Natural killer cell (primary cell): ENCODE measurements around the gene KCNS3. TPM values are rescaled to one million over a fixed set of nuclear protein-coding genes. Genes with fewer than 3 reads are reported as not detected.

Experiments
- ATAC-seq, 3 donors: fragments of 150-1000 bp in 2 of 3; fragments of 200-7000 bp in 1 of 3; cut with Tn5 transposase; 1 replicate in 1 of 3; 2 replicates in 2 of 3; pipeline ENCODE4 v1.10.0; 2021; ENCODE audit warnings: mild to moderate bottlenecking in 2 of 3, moderate library complexity in 2 of 3
- DNase-seq, 2 donors: peaks; one replicate each; pipeline versions ENCODE4 v3.0.0 to v3.0.0-alpha.2; 2013 to 2021; ENCODE audit warnings: mixed read lengths in 1 of 2
- H3K27ac ChIP-seq: one replicate; pipeline ENCODE4 v1.5.1; 2013; ENCODE audit warnings: mild to moderate bottlenecking, low read length
- H3K27me3 ChIP-seq: one replicate; pipeline ENCODE4 v1.6.1; 2013; ENCODE audit warnings: low read length; ENCODE audit not compliant: control insufficient read depth, insufficient read depth
- H3K36me3 ChIP-seq: one replicate; pipeline ENCODE4 v1.6.1; 2013; ENCODE audit warnings: low read length; ENCODE audit not compliant: control insufficient read depth, insufficient read depth
- H3K4me1 ChIP-seq: one replicate; pipeline ENCODE4 v1.6.1; 2013; ENCODE audit warnings: low read length; ENCODE audit not compliant: control insufficient read depth, insufficient read depth
- H3K4me3 ChIP-seq: one replicate; pipeline ENCODE4 v1.5.1; 2013; ENCODE audit warnings: low read length
- H3K9me3 ChIP-seq: one replicate; pipeline ENCODE4 v1.6.1; 2013; ENCODE audit warnings: low read length; ENCODE audit not compliant: control insufficient read depth, insufficient read depth
- H3K27ac Mint-ChIP-seq, 2 donors: one replicate each; pipeline ENCODE4 v1.8.0; 2022; ENCODE audit warnings: mild to moderate bottlenecking in 2 of 2, mixed read lengths in 2 of 2, moderate library complexity in 1 of 2
- H3K27me3 Mint-ChIP-seq, 2 donors: one replicate each; pipeline ENCODE4 v1.8.0; 2022; ENCODE audit warnings: low read depth in 2 of 2, mixed read lengths in 2 of 2
- H3K36me3 Mint-ChIP-seq: one replicate; pipeline ENCODE4 v1.8.0; 2022; ENCODE audit warnings: mixed read lengths
- H3K4me1 Mint-ChIP-seq, 2 donors: one replicate each; pipeline ENCODE4 v1.8.0; 2022; ENCODE audit warnings: mixed read lengths in 2 of 2
- H3K4me3 Mint-ChIP-seq: one replicate; pipeline ENCODE4 v1.8.0; 2022; ENCODE audit warnings: mild to moderate bottlenecking, moderate library complexity, mixed read lengths
- H3K9me3 Mint-ChIP-seq, 2 donors: one replicate each; pipeline ENCODE4 v1.8.0; 2022; ENCODE audit warnings: mixed read lengths in 2 of 2
- CTCF ChIP-seq: fragments of 200-600 bp; IDR thresholded peaks from one replicate; pipeline ENCODE4 v1.8.0; 2022; ENCODE audit warnings: antibody characterized with exemption
- WGBS: methylation state at CpG from one replicate; pipeline ENCODE4 v1.1.7; 2013; ENCODE audit warnings: missing lambda C conversion rate; ENCODE audit not compliant: insufficient coverage; 5-methylcytosine and 5-hydroxymethylcytosine counted together
- intact Hi-C: fragments of 100-400 bp; cut with micrococcal nuclease; formaldehyde crosslinking; loops from one replicate; pipeline ENCODE4 v1.14.2; 2022
- total RNA-seq, 4 donors: library from RNA; stranded (reverse); fragments of 120-200 nt in 1 of 4; gene quantifications; one replicate each; pipeline versions ENCODE4 v1.2.3 to v1.2.4, GENCODE V29; 2013 to 2022

Gene KCNS3
- total RNA-seq, 3 donors from 2014 or later (not counting 1 experiment from before 2014, with no cell fraction given) = not detected

GRCh38 chr2:17839959-17840358 is 38.5 kb upstream of the KCNS3 start:
- H3K27ac Mint-ChIP-seq = no peak overlapping the region
- no peak overlapping the region for H3K4me3 Mint-ChIP-seq
- DNase-seq = no peak

DNA sequence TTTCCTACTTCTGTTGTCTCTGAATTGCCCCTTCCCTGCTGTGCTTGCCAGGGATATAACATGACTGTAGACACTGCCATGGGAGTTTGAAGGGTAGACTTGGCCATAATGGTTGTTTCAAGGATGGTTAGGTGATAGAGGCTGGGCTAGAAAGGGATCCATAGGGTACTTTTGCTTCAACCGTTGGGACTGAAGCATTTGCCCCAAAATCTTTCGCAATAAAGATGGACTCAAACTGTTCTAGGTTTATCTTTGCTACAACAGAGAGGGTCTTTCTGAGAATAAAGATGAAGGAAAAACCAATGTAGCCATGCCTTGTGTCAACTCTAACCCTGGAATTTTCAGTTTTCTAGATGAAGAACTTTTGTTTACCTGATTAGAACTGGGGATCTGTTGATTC is 35.0 kb upstream of the KCNS3 start:
- no peaks in the 10 kb centered on the region for H3K4me1 Mint-ChIP-seq
- DNase-seq = no peak
- H3K9me3 ChIP-seq = no peaks in the 10 kb centered on the region
- no peak overlapping the region for H3K4me3 ChIP-seq
- no peaks in the 10 kb centered on the region for H3K9me3 Mint-ChIP-seq
- H3K4me3 Mint-ChIP-seq = no peak overlapping the region
- ATAC-seq = no peak
- H3K36me3 ChIP-seq = no peaks in the 10 kb centered on the region
- no peaks in the 10 kb centered on the region for H3K36me3 Mint-ChIP-seq
- 93% methylated on average over 2 of the region's 2 CpGs for WGBS
- H3K27ac Mint-ChIP-seq = no peak overlapping the region
- intact Hi-C loops = no loop called here
- H3K27me3 Mint-ChIP-seq = peaks cover 0 to 2% of the 10 kb centered on the region in 2 donors
- H3K4me1 ChIP-seq = no peaks in the 10 kb centered on the region
- TF ChIP-seq CTCF = no peak
- H3K27ac ChIP-seq = no peak overlapping the region
- H3K27me3 ChIP-seq = no peaks in the 10 kb centered on the region

More at GRCh38 chr2:17839959-17840358, 38.5 kb upstream of the KCNS3 start:
- Histone ChIP-seq H3K4me1 (no peaks in the 10 kb centered on the region), H3K27me3 (no peaks in the 10 kb centered on the region), H3K4me3 (no peak overlapping the region), H3K27ac (no peak overlapping the region), H3K36me3 (no peaks in the 10 kb centered on the region), H3K9me3 (no peaks in the 10 kb centered on the region)
- no peak for TF ChIP-seq CTCF
- WGBS = 92% methylated on average over 2 of the region's 2 CpGs
- Mint-ChIP-seq H3K27me3 (peaks cover 0 to 2% of the 10 kb centered on the region in 2 donors), H3K36me3 (no peaks in the 10 kb centered on the region), H3K9me3 (no peaks in the 10 kb centered on the region), H3K4me1 (no peaks in the 10 kb centered on the region)
- no peak for ATAC-seq
- intact Hi-C loops = no loop called here

DNA sequence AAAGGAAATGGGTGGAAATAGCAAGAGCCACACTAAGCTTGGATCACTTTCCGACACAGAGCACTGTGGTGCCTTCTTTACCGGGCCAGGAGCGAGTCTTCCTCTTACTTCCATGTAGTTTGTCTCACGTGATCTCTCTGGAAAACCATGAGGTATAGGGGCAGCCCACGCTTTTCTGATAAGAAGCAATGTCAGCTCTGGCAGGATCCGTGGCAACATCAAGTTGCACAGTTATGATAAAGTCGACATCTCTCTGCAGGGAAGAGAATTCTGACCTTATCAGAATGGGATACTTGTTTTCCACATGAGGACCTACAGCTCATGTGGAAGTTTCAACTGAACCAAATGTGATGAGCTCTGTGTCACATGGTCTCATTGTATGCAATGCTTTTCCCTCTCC is 32.7 kb upstream of the KCNS3 start:
- TF ChIP-seq CTCF = no peak

GRCh38 chr2:17846676-17847075 is 31.8 kb upstream of the KCNS3 start:
- H3K27me3 Mint-ChIP-seq = peaks cover 0 to 2% of the 10 kb centered on the region in 2 donors
- H3K36me3 ChIP-seq = no peaks in the 10 kb centered on the region
- H3K27ac Mint-ChIP-seq = no peak overlapping the region
- no peak for TF ChIP-seq CTCF
- intact Hi-C loops = no loop called here
- no peaks in the 10 kb centered on the region for H3K9me3 ChIP-seq
- H3K4me3 ChIP-seq = no peak overlapping the region
- no peak overlapping the region for H3K27ac ChIP-seq
- DNase-seq = no peak
- WGBS = 83% methylated on average over 3 of the region's 3 CpGs
- H3K27me3 ChIP-seq = no peaks in the 10 kb centered on the region
- H3K4me3 Mint-ChIP-seq = no peak overlapping the region
- no peaks in the 10 kb centered on the region for H3K36me3 Mint-ChIP-seq
- no peak for ATAC-seq
- H3K9me3 Mint-ChIP-seq = no peaks in the 10 kb centered on the region
- no peaks in the 10 kb centered on the region for H3K4me1 ChIP-seq
- H3K4me1 Mint-ChIP-seq = no peaks in the 10 kb centered on the region

More for the DNA sequence above, 32.7 kb upstream of the KCNS3 start:
- Mint-ChIP-seq H3K4me1 (no peaks in the 10 kb centered on the region), H3K9me3 (no peaks in the 10 kb centered on the region), H3K36me3 (no peaks in the 10 kb centered on the region), H3K27me3 (peaks cover 0 to 2% of the 10 kb centered on the region in 2 donors), H3K4me3 (no peak overlapping the region), H3K27ac (no peak overlapping the region)
- WGBS = 87% methylated on average over 7 of the region's 7 CpGs
- Histone ChIP-seq H3K4me1 (no peaks in the 10 kb centered on the region), H3K27me3 (no peaks in the 10 kb centered on the region), H3K27ac (no peak overlapping the region), H3K9me3 (no peaks in the 10 kb centered on the region), H3K4me3 (no peak overlapping the region), H3K36me3 (no peaks in the 10 kb centered on the region)
- no peak for ATAC-seq
- DNase-seq = no peak
- intact Hi-C loops = no loop called here
